Endothelial cell of hepatic sinusoid (primary cell): ENCODE measurements around the gene HLA-DQB1.
"Not testable (repeated sequence)": the region's sequence is repeated elsewhere in the genome, so short reads cannot be mapped to it uniquely, and the experiment has no call there.

Source experiments
- in situ Hi-C: cut with HindIII; loops from 2 replicates; pipeline ENCODE4 v1.10.0; 2017; ENCODE audit warnings: low sequenced_read_pairs

HLA-DQB1 gene

GRCh38 chr6:32629793-32630192, 36.7 kb downstream of the HLA-DQB1 start:
- in situ Hi-C loops = not testable (repeated sequence)

GRCh38 chr6:32627831-32628230, 38.6 kb downstream of the HLA-DQB1 start:
- in situ Hi-C loops = no loop called here

- in situ Hi-C loops = no loop called here
Observed at GRCh38 chr6:32627249-32627648, 39.2 kb downstream of the HLA-DQB1 start.

- in situ Hi-C loops = no loop called here
Observed at GRCh38 chr6:32625137-32625536, 41.3 kb downstream of the HLA-DQB1 start.

GRCh38 chr6:32624565-32624964, 41.9 kb downstream of the HLA-DQB1 start:
- in situ Hi-C loops = no loop called here

GRCh38 chr6:32623693-32624092, 42.8 kb downstream of the HLA-DQB1 start:
- in situ Hi-C loops = no loop called here

- in situ Hi-C loops = no loop called here
Observed at GRCh38 chr6:32622545-32623401, 43.7 kb downstream of the HLA-DQB1 start.

- in situ Hi-C loops = no loop called here
Observed at GRCh38 chr6:32621372-32621771, 45.1 kb downstream of the HLA-DQB1 start.

GRCh38 chr6:32617751-32618150, 48.7 kb downstream of the HLA-DQB1 start:
- in situ Hi-C loops = no loop called here

- in situ Hi-C loops = no loop called here
Observed at GRCh38 chr6:32615885-32616532, 50.4 kb downstream of the HLA-DQB1 start.

GRCh38 chr6:32614366-32615081, 51.9 kb downstream of the HLA-DQB1 start:
- in situ Hi-C loops = no loop called here

GRCh38 chr6:32613475-32613874, 53.0 kb downstream of the HLA-DQB1 start:
- in situ Hi-C loops = no loop called here

- in situ Hi-C loops = no loop called here
Observed at GRCh38 chr6:32610682-32611296, 55.7 kb downstream of the HLA-DQB1 start.

GRCh38 chr6:32609731-32610640, 56.5 kb downstream of the HLA-DQB1 start:
- in situ Hi-C loops = no loop called here
